GM12878 (cell line): ENCODE data around the gene SFN. TPM values are rescaled to one million over a fixed set of nuclear protein-coding genes. Genes with fewer than 3 reads are reported as not detected.

Experiments
- BACH1 ChIP-seq: fragments of 450-650 bp; IDR thresholded peaks from 2 replicates; pipeline ENCODE4 v1.6.1; 2017; ENCODE audit warnings: mild to moderate bottlenecking, borderline replicate concordance
- BCLAF1 ChIP-seq: fragments of 450-650 bp; IDR thresholded peaks from 2 replicates; pipeline ENCODE4 v1.6.1; 2017; ENCODE audit warnings: antibody characterized with exemption, mild to moderate bottlenecking, moderate library complexity
- CREB1 ChIP-seq: IDR thresholded peaks from 2 replicates; pipeline ENCODE4 v1.6.1; 2012; ENCODE audit warnings: low read depth, mild to moderate bottlenecking, inconsistent platforms
- EP300 ChIP-seq, 2 experiments: fragments of 150-350 bp in 1 of 2; IDR thresholded peaks; 2 replicates each; pipeline ENCODE4 v1.6.1; 2011 to 2012; ENCODE audit warnings: low read depth in 2 of 2, low read length in 2 of 2, borderline replicate concordance in 1 of 2, improper control_type of control experiment in 1 of 2, inconsistent platforms in 1 of 2; ENCODE audit not compliant: control insufficient read depth in 1 of 2
- IKZF1 ChIP-seq: fragments of 450-650 bp; conservative IDR thresholded peaks from 2 replicates; pipeline ENCODE4 v1.6.1; 2017; ENCODE audit warnings: antibody characterized with exemption, mild to moderate bottlenecking
- KLF5 ChIP-seq: fragments of 450-650 bp; IDR thresholded peaks from 2 replicates; pipeline ENCODE4 v1.6.1; 2014; ENCODE audit warnings: mild to moderate bottlenecking; ENCODE audit not compliant: partially characterized antibody
- NFYA ChIP-seq: IDR thresholded peaks from 2 replicates; pipeline ENCODE4 v1.6.1; 2011; ENCODE audit warnings: low read depth, mild to moderate bottlenecking, low read length, improper control_type of control experiment, borderline replicate concordance
- NR2C1 ChIP-seq: fragments of 450-650 bp; IDR thresholded peaks from 2 replicates; pipeline ENCODE4 v1.6.1; 2017; ENCODE audit warnings: antibody characterized with exemption, mild to moderate bottlenecking, moderate library complexity
- NR2F1 ChIP-seq: fragments of 450-650 bp; conservative IDR thresholded peaks from 2 replicates; pipeline ENCODE4 v1.6.1; 2017; ENCODE audit warnings: mild to moderate bottlenecking
- PAX8 ChIP-seq: fragments of 450-650 bp; IDR thresholded peaks from 2 replicates; pipeline ENCODE4 v1.6.1; 2017; ENCODE audit warnings: mild to moderate bottlenecking, moderate library complexity
- PKNOX1 ChIP-seq: fragments of 450-650 bp; IDR thresholded peaks from 2 replicates; pipeline ENCODE4 v1.6.1; 2016; ENCODE audit warnings: mild to moderate bottlenecking
- POLR2AphosphoS5 ChIP-seq: IDR thresholded peaks from 2 replicates; pipeline ENCODE4 v1.6.1; 2011; ENCODE audit warnings: mild to moderate bottlenecking, low read length, inconsistent platforms
- RCOR1 ChIP-seq: conservative IDR thresholded peaks from 2 replicates; pipeline ENCODE4 v1.6.1; 2012; ENCODE audit warnings: low read depth, low read length, improper control_type of control experiment
- REST ChIP-seq: IDR thresholded peaks from 2 replicates; pipeline ENCODE4 v1.6.1; 2012; ENCODE audit warnings: mild to moderate bottlenecking, low read depth, low read length
- SIX5 ChIP-seq: IDR thresholded peaks from 2 replicates; pipeline ENCODE4 v1.6.1; 2011; ENCODE audit warnings: mild to moderate bottlenecking, low read depth, low read length, moderate library complexity; ENCODE audit not compliant: severe bottlenecking
- SMAD1 ChIP-seq: fragments of 450-650 bp; IDR thresholded peaks from 2 replicates; pipeline ENCODE4 v1.6.1; 2018; ENCODE audit warnings: mild to moderate bottlenecking, low read depth; ENCODE audit not compliant: partially characterized antibody
- SMC3 ChIP-seq: IDR thresholded peaks from 2 replicates; pipeline ENCODE4 v1.6.1; 2011; ENCODE audit warnings: low read length, improper control_type of control experiment, borderline replicate concordance
- SPI1 ChIP-seq: IDR thresholded peaks from 2 replicates; pipeline ENCODE4 v1.6.1; 2011; ENCODE audit warnings: low read depth, mild to moderate bottlenecking, low read length, moderate library complexity, borderline replicate concordance; ENCODE audit not compliant: insufficient read depth
- TAF1 ChIP-seq: IDR thresholded peaks from 2 replicates; pipeline ENCODE4 v1.6.1; 2011; ENCODE audit warnings: mild to moderate bottlenecking, low read depth, low read length, borderline replicate concordance
- TARDBP ChIP-seq: IDR thresholded peaks from 2 replicates; pipeline ENCODE4 v1.6.1; 2016; ENCODE audit warnings: borderline replicate concordance
- ZBED1 ChIP-seq: IDR thresholded peaks from 2 replicates; pipeline ENCODE4 v1.6.1; 2016; ENCODE audit warnings: borderline replicate concordance
- ZNF207 ChIP-seq: fragments of 450-650 bp; IDR thresholded peaks from 2 replicates; pipeline ENCODE4 v1.6.1; 2014; ENCODE audit warnings: antibody characterized with exemption, mild to moderate bottlenecking, borderline replicate concordance
- ZNF217 ChIP-seq: fragments of 450-650 bp; IDR thresholded peaks from 2 replicates; pipeline ENCODE4 v1.6.1; 2017; ENCODE audit warnings: antibody characterized with exemption, mild to moderate bottlenecking
- ZNF384 ChIP-seq: IDR thresholded peaks from 2 replicates; pipeline ENCODE4 v1.6.1; 2012; ENCODE audit warnings: low read depth, mild to moderate bottlenecking, low read length, improper control_type of control experiment, borderline replicate concordance
- polyA plus RNA-seq, 11 experiments: library from polyadenylated mRNA; depleted of rRNA in 4 of 11; unstranded in 6 of 11; stranded (reverse) in 5 of 11; fragments of >200 nt; fragmentation: Nextera tagmentation in 4 of 11; fragmentation: Illumina TruSeq in 1 of 11; extraction: Ambion mirVana in 4 of 11; extraction: Trizol in 1 of 11; gene quantifications; 1 replicate in 1 of 11; 2 replicates in 10 of 11; pipeline versions ENCODE4 v1.2.1 to v1.2.3, GENCODE V29; 2011 to 2016; ENCODE audit warnings: inconsistent platforms in 2 of 11, missing spikeins in 2 of 11, low read depth in 1 of 11
- total RNA-seq, 4 experiments: library from RNA; depleted of rRNA in 3 of 4; stranded (reverse); fragments of >200 nt in 3 of 4; fragmentation: Illumina TruSeq in 1 of 4; extraction: Trizol in 1 of 4; gene quantifications; 2 replicates each; pipeline versions ENCODE4 v1.2.1 to v1.2.3, GENCODE V29; 2013 to 2021

The SFN gene
- total and polyA plus RNA-seq, 10 of the 15 experiments (the other 5 are each of a cell fraction or from before 2014, with no cell fraction given), result 0.19 to 2.9 (median 1.0) TPM

- TF ChIP-seq EP300 (IDR thresholded peaks at IDR 0.05; ENCODE audit: borderline replicate concordance in 1 of 2, control insufficient read depth in 1 of 2, low read depth in 2 of 2, low read length in 2 of 2), result peak; percentile 84 to 85
- TF ChIP-seq CREB1, result peak; percentile 69
- peak; percentile 79 for TF ChIP-seq POLR2AphosphoS5
- TF ChIP-seq SMAD1, result no peak
- peak; percentile 72 for TF ChIP-seq ZBED1
- TF ChIP-seq TAF1, result no peak
- TF ChIP-seq SMC3, result peak; percentile 37; the same call in 1 of the 2 replicates
- peak; percentile 77 for TF ChIP-seq KLF5
- no peak for TF ChIP-seq ZNF384
- TF ChIP-seq IKZF1, result peak; percentile 98
- no peak for TF ChIP-seq PAX8
- TF ChIP-seq NR2F1, result peak; percentile 99
- peak; percentile 74 for TF ChIP-seq NR2C1
- peak; percentile 69; the same call in 1 of the 2 replicates for TF ChIP-seq ZNF217
- TF ChIP-seq REST, result no peak
- TF ChIP-seq SIX5, result no peak
- no peak for TF ChIP-seq BCLAF1
- no peak for TF ChIP-seq NFYA
- no peak for TF ChIP-seq TARDBP
- 0 out of 2 replicates have a peak, but pooled peaks have one; percentile 33 for TF ChIP-seq PKNOX1
- peak; percentile 79 for TF ChIP-seq SPI1
- TF ChIP-seq RCOR1, result no peak
- TF ChIP-seq ZNF207, result no peak
- TF ChIP-seq BACH1, result no peak; the same call in 1 of the 2 replicates
These were observed 24.2 kb upstream of the SFN start (continued) for GRCh38 chr1:26838474-26839338.
